Measurements from ENCODE around the gene CA14.

GRCh38 chr1:150273311-150273710 is 15.7 kb downstream of the CA14 start:
- TF ChIP-seq CTCF (IDR thresholded peaks at IDR 0.05; ENCODE audit: insufficient read depth, low read length, poor library complexity, severe bottlenecking): no peak
- no peak for TF ChIP-seq EZH2phosphoT487 (conservative IDR thresholded peaks at IDR 0.05; ENCODE audit: low read length)

Data from SU-DHL-6 (cell line).